ENCODE results near the gene ACOT11.

ACOT11 gene

DNA sequence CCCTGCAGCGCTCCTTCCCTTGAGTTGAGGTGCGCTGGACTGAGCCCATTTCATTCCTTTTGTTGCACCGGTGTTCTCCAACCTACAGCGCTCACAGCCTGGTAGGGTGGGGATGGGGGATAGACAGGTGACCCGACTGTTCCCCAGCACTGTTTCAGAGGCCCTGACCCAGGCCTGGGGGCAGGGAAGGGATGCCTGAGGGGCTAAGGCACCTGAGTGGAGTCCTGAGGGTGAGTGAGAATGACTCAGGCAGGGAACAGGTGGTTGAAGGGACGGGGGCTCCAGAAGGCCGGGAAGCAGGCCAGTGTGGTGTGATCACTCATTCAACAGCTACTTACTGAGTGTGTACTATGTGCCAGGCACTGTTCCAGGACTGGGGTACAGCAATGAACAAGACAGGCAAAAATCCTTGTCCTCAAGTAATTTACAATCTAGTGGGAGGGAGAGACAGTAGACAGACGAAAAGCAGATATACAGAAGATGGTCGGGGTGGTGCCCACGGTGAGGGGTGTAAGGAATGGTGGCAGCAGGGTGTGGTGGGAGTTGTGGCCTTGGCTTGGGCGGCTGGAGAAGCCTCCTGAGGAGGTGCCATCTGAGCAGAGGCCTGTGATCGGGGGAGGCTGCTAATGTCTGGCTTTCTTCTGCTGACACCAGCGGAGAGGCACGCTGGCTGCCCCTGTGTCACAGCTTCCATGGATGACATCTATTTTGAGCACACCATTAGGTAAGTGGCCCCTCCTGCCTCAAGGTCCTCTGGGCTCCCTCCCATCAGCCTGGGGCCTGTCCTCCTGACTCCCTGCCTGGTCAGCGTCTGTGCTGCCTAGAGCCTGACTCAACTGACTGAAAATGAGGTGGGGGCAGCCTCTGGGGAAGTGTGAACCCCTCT, 37.4 kb downstream of the ACOT11 start:
- no peak for DNase-seq (ENCODE audit: low read depth)

DNA sequence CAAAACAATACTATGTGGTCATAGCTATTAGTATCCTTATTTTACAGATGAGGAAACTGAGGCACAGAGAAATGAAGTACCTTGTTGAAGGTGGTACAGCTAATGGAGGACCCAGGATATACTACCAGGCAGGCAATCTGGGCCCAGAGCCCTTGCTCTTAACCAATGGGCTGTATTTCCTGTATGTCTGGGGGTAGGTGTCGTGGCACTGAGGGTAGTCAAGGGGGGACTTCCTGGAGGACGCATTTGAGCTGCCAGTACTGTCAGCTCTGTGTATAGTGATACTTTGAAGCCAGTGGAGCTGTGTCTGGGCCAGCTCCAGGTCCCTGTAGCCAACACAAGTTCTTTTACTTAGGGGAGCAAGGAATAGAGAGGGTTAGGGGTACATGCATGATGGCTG, 40.3 kb downstream of the ACOT11 start:
- no peak for DNase-seq (ENCODE audit: low read depth)

DNA sequence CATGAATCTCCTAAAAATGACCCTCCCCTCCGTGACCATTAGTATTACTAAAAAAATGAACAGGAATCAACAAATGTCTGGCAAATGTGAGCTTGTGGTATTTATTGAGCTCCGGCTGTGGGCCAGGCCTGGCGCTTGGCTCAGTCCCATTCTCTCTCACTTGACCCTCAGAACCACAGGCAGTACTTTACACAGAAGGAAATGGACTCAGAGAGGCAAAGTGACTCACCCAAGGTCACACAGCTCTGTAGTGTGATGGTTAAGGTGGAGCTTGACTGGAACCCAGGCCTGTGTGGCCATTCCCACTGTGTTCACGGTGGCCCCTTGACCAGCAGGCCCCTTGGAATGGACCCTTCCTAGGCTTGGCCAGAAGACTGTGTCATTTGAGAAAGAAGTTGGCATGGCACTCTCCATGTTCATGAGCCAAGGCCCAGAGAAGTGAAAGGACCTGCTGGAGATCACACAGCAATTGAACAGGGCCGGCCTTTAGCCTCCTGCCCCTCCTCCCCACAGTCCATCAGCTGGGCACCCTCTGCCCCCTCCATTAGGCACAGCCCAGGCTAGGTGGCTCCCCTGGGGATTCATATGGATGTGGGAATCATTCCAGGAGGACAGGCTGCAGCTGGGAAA, 43.2 kb downstream of the ACOT11 start:
- no peak for DNase-seq (ENCODE audit: low read depth)

DNA sequence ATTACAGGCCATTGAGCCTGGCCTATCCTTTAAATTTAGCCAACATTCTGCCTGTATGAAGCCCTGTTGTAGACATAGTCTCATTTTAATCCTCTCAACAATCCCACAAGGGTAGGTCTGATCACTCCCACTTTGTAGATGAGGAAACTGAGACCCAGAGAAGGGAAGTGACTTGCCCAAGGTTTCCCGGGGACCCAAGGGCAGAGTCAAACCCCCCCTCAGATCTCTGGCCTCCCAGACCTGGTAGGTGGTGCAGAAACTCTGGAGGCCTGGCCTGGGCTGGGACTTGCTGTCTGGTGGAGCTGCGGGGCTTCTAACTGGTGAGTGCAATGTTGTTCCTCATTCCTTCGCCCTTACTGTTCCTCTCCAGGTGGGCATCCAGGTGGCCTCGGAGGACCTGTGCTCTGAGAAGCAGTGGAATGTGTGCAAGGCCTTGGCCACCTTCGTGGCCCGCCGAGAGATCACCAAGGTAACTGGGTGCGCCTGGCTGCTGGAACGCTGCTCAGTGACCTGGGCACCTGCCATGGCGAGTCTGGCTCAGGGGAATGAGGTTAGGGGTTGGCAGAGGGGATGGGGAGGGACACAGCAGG, 45.6 kb downstream of the ACOT11 start:
- DNase-seq (ENCODE audit: low read depth) = no peak

DNA sequence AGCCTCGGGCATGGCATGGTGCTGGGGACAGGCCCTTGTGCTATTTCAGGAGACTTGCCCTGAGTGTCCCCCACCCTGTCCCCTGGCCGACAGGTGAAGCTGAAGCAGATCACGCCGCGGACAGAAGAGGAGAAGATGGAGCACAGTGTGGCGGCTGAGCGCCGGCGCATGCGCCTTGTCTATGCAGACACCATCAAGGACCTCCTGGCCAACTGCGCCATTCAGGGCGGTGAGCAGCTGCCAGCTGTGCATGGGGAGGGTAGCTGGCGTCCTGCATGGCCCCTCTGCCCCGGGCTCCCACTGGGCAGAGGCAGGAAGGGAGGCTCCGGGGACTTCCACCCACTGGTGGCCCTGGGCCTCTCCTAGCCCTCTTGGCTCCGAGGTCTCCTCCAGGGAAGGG, 46.4 kb downstream of the ACOT11 start:
- DNase-seq (ENCODE audit: low read depth) = no peak

DNA sequence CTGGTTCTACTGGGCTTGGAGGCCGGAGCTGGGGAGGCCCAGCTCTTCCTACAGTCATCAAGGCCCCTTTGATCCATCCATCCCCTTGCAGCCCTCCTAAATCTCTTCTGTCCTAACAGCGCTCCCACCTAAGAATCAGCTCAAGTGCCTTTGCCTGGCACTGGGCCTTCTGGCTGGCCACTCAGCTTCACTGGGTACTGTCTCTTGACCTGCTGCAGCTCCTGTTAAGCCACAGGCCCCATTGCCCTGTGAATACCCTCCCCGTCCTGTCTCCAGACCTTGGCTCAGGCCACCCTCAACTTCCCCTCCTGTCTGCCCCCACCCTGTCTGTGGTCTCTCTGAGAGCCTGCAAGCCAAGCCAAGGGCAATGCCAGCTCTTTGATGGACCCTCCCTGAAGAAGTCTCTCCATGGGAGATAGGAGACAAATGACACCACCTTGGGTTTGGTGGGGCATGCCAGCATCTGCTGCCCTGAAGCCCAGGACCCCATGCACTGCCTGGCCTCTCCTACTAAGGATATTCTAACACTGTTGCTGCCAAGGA, 48.0 kb downstream of the ACOT11 start:
- no peak for DNase-seq (ENCODE audit: low read depth)

DNA sequence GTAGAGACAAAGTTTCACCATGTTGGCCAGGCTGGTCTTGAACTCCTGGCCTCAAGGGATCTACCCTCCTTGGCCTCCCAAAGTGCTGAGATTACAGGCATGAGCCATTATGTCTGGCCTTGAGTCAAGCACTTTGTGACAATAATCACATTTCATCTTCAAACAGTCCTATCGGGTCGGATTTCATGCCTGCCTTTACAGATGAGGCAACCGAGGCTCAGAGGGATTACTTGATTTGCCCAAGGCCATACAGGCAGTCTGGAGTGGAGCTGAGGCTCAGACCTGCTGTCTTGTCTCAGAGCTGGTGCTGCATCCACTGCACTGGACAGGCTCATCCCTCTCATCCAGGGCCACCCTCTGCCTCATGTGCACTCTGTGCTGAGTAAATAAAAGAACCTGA, 48.7 kb downstream of the ACOT11 start:
- DNase-seq (ENCODE audit: low read depth) = no peak

DNA sequence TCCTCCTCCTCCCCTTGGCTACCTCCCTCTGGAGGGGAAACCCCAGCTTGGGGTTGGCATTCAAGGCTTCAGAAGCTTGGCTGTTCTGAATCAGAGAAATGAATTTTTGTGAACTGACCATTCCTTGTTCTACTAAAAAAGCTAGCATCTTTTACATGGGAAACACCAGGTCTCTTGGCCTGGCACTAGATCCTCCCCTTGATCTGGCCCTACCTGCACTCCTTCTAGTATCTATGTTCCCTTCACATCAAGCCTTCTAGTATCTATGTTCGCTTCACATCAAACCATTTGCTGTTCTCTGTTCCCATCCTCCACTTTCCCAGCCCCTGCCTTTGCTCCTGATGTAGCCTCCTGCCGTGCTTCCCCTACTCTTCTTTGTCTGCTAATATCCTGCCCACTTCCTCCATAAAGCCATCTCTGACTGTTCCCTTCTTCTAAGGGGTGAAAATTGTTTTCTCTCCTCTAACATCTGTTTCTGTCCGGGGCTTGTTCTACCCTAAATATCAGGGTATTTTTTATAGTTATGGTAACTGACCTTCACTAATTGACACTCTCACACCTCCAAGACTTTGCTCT, 49.5 kb downstream of the ACOT11 start:
- no peak for DNase-seq (ENCODE audit: low read depth)

DNA sequence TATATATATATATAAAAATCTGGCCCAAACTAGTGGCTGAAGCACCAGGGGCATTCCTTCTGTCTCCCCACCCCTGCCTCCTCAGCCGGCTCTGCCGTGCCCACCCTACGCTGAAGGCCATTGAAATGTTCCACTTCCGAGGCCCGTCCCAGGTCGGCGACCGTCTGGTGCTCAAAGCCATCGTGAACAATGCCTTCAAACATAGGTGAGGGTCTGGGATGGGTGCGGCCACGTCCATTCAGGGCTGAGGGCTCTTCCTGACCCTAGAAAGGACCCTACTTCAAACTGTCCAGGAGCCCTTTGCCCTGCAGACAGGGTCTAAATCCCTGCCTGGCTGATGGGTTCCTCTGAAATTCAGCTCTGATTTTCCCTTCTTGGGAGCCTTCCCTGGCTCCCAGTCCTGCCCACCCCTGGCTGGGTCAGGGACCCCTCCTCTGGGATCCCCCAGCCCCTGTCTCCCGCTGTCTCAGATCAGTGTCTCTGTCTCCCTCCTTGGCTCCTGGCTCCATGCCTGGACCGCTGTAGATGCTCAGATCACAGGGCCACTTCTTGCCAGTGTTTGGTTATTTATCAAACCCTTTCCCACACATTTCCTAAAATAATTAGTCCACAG, 51.3 kb downstream of the ACOT11 start:
- DNase-seq (ENCODE audit: low read depth) = no peak

DNA sequence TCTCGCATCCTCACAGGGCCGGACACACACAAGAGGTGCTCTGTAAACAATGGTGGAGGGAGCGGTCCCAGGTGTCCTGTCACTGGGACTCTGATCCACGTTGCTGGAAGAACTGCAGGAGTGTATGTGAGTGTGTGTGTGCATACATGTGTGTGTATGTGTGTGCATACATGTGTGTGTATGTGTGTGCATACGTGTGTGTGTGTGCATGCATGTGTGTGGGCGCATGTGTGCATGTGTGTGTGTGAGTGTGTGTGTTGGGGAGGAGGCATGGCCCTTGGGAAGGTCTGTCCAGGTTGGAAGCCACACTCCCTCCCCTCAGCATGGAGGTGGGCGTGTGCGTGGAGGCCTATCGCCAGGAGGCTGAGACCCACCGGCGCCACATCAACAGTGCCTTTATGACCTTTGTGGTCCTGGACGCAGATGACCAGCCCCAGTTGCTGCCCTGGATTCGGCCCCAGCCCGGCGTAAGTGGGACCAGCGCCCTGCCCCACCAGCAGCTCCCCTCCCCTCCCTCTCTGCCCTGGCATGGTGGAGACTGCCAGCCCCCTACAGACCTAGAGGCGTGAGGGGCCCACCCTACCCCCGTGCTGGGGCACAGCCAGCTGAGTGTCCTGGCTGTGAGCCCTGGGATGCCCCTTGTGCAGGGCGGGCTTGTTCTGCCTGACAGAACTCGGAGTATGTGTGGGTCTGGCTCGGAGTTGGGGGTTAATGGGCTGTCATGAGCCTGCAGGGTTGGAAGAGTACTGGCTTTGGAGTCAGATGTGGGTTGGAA, 53.1 kb downstream of the ACOT11 start:
- DNase-seq (ENCODE audit: low read depth) = no peak

DNA sequence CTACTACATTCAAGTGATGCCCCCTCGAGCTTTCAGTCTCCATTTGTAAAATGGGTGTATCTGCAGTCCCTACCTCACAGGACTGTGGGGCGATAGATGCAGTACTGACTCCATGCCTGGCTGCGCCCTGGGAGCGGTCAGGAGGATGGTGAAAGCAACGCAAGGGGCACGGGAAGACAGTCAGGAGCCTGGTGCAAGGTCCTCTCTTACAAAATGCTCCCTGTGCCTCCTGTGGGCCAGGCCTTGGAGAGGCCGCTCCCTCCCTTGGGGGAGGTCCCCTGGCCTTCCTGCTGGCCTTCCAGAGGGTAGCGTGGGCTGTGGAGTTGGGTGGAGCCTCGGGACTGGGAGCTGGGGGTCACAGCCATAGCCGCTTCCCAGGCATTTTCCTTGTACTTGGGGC, 53.7 kb downstream of the ACOT11 start:
- DNase-seq (ENCODE audit: low read depth) = no peak

DNA sequence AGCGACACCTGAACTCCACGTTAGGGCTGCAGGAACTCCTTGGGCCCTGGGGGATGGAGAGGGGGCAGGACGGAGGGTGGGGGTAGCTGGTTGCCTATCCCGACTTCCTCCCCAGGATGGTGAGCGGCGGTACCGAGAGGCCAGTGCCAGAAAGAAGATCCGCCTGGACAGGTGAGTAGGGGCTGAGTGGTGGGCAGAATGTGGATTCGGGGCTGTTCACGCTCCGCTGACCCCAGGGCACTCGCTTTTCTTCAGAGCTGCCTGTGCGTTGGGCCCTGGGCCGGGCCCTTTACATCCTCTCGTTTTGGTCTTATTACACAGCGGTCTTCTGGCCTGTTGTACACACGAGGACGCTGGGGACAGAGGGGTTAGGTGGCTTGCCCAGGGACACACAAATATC, 54.5 kb downstream of the ACOT11 start:
- DNase-seq (ENCODE audit: low read depth) = no peak

DNA sequence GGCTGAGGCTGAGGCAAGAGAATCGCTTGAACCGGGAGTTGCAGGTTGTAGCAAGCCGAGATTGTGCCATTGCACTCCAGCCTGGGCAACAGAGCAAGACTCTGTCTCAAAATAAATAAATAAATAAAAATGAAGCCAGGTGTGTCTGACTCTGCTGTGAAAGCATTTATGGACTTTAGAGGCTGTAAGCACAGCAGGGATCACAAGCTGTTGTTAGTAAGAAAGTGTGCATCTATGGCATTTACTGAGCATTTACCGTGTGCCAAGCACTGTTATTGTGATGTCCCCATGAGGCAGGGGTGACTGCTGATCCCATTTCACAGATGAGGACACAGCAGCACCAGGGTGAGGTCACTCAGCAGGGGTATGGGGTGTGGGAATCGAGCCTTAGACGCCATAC, 55.2 kb downstream of the ACOT11 start:
- DNase-seq (ENCODE audit: low read depth) = no peak

DNA sequence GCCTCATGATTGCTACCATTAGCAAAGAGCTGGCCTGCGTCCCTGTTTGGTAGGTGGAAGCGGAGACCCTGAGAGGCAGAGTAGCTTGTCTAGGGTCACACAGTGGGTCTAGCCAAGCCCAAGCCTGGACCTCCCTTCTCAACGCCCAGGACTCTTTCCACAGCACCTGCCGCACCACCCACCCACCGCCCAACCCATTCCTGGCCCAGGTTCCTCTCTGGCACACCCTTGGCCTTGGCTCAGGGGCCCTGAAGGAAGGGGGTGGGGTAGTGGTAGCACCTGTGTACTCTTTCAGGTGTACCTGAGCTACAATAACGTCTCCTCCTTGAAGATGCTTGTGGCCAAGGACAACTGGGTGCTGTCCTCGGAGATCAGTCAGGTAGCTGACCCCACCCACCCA, 56.0 kb downstream of the ACOT11 start:
- DNase-seq (ENCODE audit: low read depth) = no peak

DNA sequence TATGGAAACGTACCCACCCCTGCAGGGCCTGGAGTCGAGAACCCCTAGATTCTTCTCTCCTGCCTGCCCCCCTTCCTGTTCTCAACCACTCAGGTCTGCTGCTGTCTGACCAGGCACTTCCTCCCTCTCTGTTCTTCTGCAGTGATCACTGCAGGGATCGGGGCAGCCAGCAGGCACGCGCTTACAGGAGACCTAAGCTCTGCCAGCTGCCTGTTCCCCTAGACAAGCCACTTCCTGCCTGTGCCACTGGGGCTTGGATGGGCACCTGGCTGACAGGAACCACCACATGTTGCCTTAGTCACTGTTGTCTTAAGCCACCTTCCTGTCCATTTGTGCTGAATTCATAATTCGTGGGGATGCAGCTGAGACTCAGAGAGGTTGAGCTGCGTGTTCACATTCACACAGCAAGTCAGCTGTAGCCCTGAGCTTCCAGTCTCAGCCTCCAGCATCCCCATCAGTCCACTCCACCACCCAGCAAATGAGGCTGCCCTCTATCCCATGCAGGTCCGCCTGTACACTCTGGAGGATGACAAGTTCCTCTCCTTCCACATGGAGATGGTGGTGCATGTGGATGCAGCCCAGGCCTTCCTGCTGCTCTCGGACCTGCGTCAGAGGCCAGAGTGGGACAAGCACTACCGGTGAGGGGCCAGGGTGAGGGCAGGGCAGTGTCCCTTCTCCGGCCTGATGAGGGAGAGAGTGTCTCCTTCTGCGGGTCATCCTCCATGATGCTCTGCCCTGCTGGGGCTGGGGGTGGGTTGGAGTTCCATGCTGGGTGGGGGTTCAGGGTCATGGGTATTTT, 56.7 kb downstream of the ACOT11 start:
- DNase-seq (ENCODE audit: low read depth) = no peak

DNA sequence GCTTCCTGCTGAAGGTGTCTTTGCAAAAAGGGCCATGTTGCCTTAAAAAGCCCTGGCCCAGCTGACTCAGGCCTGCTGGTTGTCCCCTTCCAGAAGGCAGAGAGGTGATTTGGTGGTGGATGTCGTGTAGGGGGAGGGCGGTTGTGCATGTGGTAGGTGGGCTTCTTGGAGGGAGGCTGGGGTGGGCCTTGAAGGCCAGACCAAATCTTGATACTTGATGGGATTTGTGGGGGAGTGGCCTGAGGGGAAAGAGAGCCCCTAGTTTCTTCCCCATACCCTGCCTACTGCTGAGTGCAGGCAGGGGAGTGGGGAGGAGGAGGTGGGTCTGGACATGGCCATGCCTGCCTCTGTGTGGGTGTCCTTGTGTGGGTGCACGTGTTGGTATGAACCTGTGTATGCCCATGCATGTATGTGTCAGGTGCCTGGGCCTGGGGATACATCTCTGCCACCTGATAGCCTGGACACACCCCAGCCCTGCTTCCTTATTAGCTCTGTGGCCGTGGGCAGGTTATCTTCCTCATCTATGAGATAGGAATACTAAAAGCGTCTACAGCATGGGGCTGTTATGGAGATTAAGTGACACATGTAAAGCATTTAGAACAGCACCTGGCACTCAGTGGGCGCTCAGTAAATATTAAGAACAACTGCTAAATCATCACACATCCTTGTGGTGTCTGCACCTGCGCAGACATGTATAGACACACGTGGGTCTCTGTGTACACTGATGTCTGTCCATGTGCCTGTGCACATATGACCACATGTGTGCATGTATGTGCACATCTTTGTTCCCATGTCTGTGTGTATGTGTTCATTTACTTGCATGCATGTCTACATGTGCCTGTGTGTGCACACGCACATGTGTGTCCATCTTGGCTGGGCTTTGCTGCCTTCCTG, 58.3 kb downstream of the ACOT11 start:
- DNase-seq (ENCODE audit: low read depth) = no peak

DNA sequence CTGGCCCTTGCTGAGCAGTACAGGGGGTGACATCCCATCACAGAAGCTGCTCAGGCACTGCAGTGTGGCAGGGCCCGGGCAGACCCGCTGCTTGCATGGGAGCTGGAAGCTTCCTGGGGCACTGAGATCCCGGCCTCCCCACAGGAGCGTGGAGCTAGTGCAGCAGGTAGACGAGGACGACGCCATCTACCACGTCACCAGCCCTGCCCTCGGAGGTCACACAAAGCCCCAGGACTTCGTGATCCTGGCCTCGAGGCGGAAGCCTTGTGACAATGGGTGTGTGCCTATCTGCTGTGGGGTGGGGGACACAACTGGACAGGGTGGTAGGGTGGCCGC, 58.9 kb downstream of the ACOT11 start:
- no peak for DNase-seq (ENCODE audit: low read depth)

DNA sequence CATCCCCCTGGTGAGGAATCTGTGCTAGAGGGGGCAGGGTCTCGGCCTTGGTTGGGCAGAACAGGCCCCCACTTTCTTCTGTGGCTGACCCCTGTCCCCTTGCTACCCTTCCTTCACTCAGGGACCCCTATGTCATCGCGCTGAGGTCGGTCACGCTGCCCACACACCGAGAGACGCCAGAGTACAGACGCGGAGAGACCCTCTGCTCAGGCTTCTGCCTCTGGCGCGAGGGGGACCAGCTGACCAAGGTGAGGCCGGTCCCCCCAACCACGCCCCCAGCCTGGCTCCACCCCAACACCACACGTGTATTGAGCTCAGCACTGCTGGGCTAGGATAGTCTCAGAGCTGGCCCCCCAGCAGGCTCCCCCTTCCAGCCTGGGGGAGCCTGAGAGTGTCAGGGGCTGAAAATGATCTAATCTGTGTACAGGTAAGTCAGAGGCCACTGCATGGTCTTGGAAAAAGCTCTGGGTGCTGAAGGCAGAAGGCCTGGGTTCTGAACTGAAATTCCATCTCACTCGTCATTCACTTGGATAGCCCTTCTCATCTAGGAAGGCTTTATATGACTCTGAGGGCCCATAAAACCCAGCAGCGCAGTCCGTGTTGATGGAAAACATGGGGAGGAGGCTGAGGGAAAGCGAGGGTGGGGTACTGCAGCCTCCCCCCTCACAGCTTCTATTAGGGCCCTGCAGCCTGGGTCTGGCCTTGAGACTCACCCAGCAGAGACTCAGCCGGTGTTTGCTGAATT, 60.0 kb downstream of the ACOT11 start:
- no peak for DNase-seq (ENCODE audit: low read depth)
